Heart left ventricle (tissue), 16 donors: ENCODE measurements around the gene SPSB1. TPM values are rescaled to one million over a fixed set of nuclear protein-coding genes. Genes with fewer than 3 reads are reported as not detected.

ENCODE experiments used
- ATAC-seq, 4 donors: fragments of 200-7000 bp; cut with Tn5 transposase; one replicate each; pipeline ENCODE4 v1.9.1; 2020 to 2022; ENCODE audit warnings: moderate library complexity in 4 of 4, mild to moderate bottlenecking in 3 of 4, moderate number of reproducible peaks in 1 of 4
- DNase-seq, 5 donors: peaks; one replicate each; pipeline ENCODE4 v3.0.0-alpha.2; 2020
- H3K27ac ChIP-seq, 12 donors: fragments of 200-600 bp; sonication (generic) in 4 of 12; one replicate each; pipeline versions ENCODE4 v1.5.0 to v1.8.0; 2016 to 2022; ENCODE audit warnings: mild to moderate bottlenecking in 2 of 12
- H3K27me3 ChIP-seq, 9 donors: fragments of 200-600 bp; sonication (generic) in 2 of 9; one replicate each; pipeline versions ENCODE4 v1.5.1 to v1.8.0; 2016 to 2022; ENCODE audit warnings: mild to moderate bottlenecking in 3 of 9
- H3K36me3 ChIP-seq, 9 donors: fragments of 200-600 bp; sonication (generic) in 2 of 9; one replicate each; pipeline versions ENCODE4 v1.5.0 to v1.8.0; 2018 to 2022; ENCODE audit warnings: mild to moderate bottlenecking in 2 of 9
- H3K4me1 ChIP-seq, 12 donors: fragments of 200-600 bp; sonication (generic) in 4 of 12; one replicate each; pipeline versions ENCODE4 v1.5.0 to v1.8.0; 2016 to 2022; ENCODE audit warnings: mild to moderate bottlenecking in 3 of 12
- H3K4me3 ChIP-seq, 12 donors: fragments of 200-600 bp; sonication (generic) in 4 of 12; one replicate each; pipeline versions ENCODE4 v1.5.0 to v1.8.0; 2017 to 2022; ENCODE audit warnings: mild to moderate bottlenecking in 9 of 12, moderate library complexity in 4 of 12
- H3K9me3 ChIP-seq, 12 donors: fragments of 200-600 bp; sonication (generic) in 4 of 12; one replicate each; pipeline versions ENCODE4 v1.5.0 to v1.8.0; 2016 to 2022; ENCODE audit warnings: mild to moderate bottlenecking in 1 of 12
- CTCF ChIP-seq, 12 donors: fragments of 200-600 bp; sonication (generic) in 4 of 12; IDR thresholded peaks; one replicate each; pipeline versions ENCODE4 v1.5.0 to v1.8.0; 2018 to 2022; ENCODE audit warnings: antibody characterized with exemption in 12 of 12, mild to moderate bottlenecking in 5 of 12
- POLR2A ChIP-seq, 2 donors: fragments of 450-650 bp; IDR thresholded peaks; one replicate each; pipeline ENCODE4 v1.6.1; 2017; ENCODE audit warnings: antibody characterized with exemption in 2 of 2, mild to moderate bottlenecking in 2 of 2, moderate library complexity in 2 of 2
- WGBS, 4 donors: extraction: QIAGEN DNeasy Blood & Tissue Kit in 2 of 4; methylation state at CpG; one replicate each; pipeline versions ENCODE4 v1.1.5 to v1.1.7; 2013 to 2018; 5-methylcytosine and 5-hydroxymethylcytosine counted together
- intact Hi-C, 10 donors: fragments of 100-400 bp; cut with DNase I; formaldehyde crosslinking; loops; one replicate each; pipeline versions ENCODE4 v1.11.1 to v1.14.2; 2022
- polyA plus RNA-seq, 2 donors: library from polyadenylated mRNA; stranded (reverse); fragments of 200-250 nt; gene quantifications; one replicate each; pipeline ENCODE4 v1.2.3, GENCODE V29; 2013
- total RNA-seq, 9 donors: library from RNA; depleted of rRNA in 2 of 9; stranded (reverse); fragments of >200 nt in 2 of 9; fragmentation: NEBNext Ultra II Directional in 3 of 9; extraction: Animal tissue kit (Norgen Biotek cat#: 25700) in 3 of 9; gene quantifications; one replicate each; pipeline versions ENCODE4 v1.1.0 to v1.2.4, GENCODE V29; 2016 to 2023
- donor health status: ischemic (EF 13 %, LVEDD 7.1; RV severe dilation, severe dysfunction).
- donor health status: healthy with polysubstance abuse.
- donor health status: DM: no; HTN: yes; CAD: no.
- donor health status: DM: no; HTN: no; CAD: no.
- donor health status: ischemic (EF 25% LVEDD 6.9; RV normal size, moderate dysfunction).
- donor health status: ischemic (EF 25% LVEDD 5.7; RV mildly dilated, moderate dysfunction).
- donor health status: healthy.
- donor health status: DM: yes; HTN: yes; CAD: no.
- donor health status: ischemic (EF 35%, LVEDD 5.7; RV mildly dilated, moderate dysfunction).
- donor health status: nonischemic (EF 11% LVEDD 7.7; RV severe dilation, severe dysfunction).
- donor health status: DM: yes; HTN: yes; CAD: no.
- donor health status: PGD.
- donor health status: ischemic (EF 29% LVEDD 5.4; RV normal size, mild dysfunction).
- donor health status: nonischemic (EF 23%, LVEDD 6.1; RV moderate dilation, normal function).

Gene SPSB1
- total and polyA plus RNA-seq, 11 donors = 7.0 to 27.2 (median 9.2) TPM

GRCh38 chr1:9413071-9413876 lies 120.6 kb downstream of the SPSB1 start:
- Histone ChIP-seq H3K9me3 (no peaks in the 10 kb centered on the region), H3K36me3 (no peaks in the 10 kb centered on the region), H3K27me3 (no peaks in the 10 kb centered on the region), H3K4me3 (peak overlapping the region in 1 of 12 donors; percentile 24), H3K4me1 (peaks cover 6 to 30% (median 21%) of the 10 kb centered on the region in 12 donors), H3K27ac (peak overlapping the region; percentile 66 to 94 (median 85))
- no peak for TF ChIP-seq POLR2A (IDR thresholded peaks at IDR 0.05)
- TF ChIP-seq CTCF (IDR thresholded peaks at IDR 0.05) = no peak
- intact Hi-C loops = loop anchor here in 1 of 10 donors (5.0 kb wide), 1 partner anchor 34 kb away; no protein-coding TSS in a partner anchor
- DNase-seq (peak; percentile 56 to 80 (median 74)), ATAC-seq (peak; percentile 50 to 91 (median 88))
- 18 to 34% (median 24%) methylated on average over 15 to 17 of the region's 17 CpGs for WGBS, 4 donors

- H3K4me1 ChIP-seq = peaks cover 6 to 30% (median 21%) of the 10 kb centered on the region in 12 donors
- TF ChIP-seq POLR2A (IDR thresholded peaks at IDR 0.05) = no peak
- no peak for TF ChIP-seq CTCF (IDR thresholded peaks at IDR 0.05)
- H3K27ac ChIP-seq = peak overlapping the region; percentile 66 to 94 (median 85)
- DNase-seq (peak in 4 of 5 donors; percentile 40 to 55 (median 50)), ATAC-seq (peak; percentile 37 to 70 (median 44))
- H3K9me3 ChIP-seq = no peaks in the 10 kb centered on the region
- 29 to 55% (median 48%) methylated on average over 4 of the region's 4 CpGs for WGBS, 4 donors
- H3K27me3 ChIP-seq = no peaks in the 10 kb centered on the region
- no peak overlapping the region for H3K4me3 ChIP-seq
- no peaks in the 10 kb centered on the region for H3K36me3 ChIP-seq
- intact Hi-C loops = loop anchor here in 1 of 10 donors (5.0 kb wide), 1 partner anchor 33 kb away; no protein-coding TSS in a partner anchor
Observed at GRCh38 chr1:9413877-9414213, 121.2 kb downstream of the SPSB1 start.

GRCh38 chr1:9416506-9416905 lies 123.8 kb downstream of the SPSB1 start:
- Histone ChIP-seq H3K36me3 (no peaks in the 10 kb centered on the region), H3K27me3 (no peaks in the 10 kb centered on the region), H3K27ac (no peak overlapping the region), H3K4me1 (peaks cover 6 to 29% (median 21%) of the 10 kb centered on the region in 12 donors), H3K9me3 (no peaks in the 10 kb centered on the region), H3K4me3 (no peak overlapping the region)
- no peak for TF ChIP-seq CTCF (IDR thresholded peaks at IDR 0.05)
- no peak for TF ChIP-seq POLR2A (IDR thresholded peaks at IDR 0.05)
- DNase-seq (no peak), ATAC-seq (no peak)
- WGBS, 4 donors = 84 to 90% (median 87%) methylated on average over 9 of the region's 9 CpGs
- intact Hi-C loops = no loop called here

- no peak overlapping the region for H3K4me3 ChIP-seq
- no peak for DNase-seq
- WGBS, 4 donors = 93 to 96% (median 94%) methylated on average over 18 of the region's 18 CpGs
- intact Hi-C loops = no loop called here
- H3K27ac ChIP-seq = no peak overlapping the region
- H3K36me3 ChIP-seq = no peaks in the 10 kb centered on the region
- TF ChIP-seq POLR2A (IDR thresholded peaks at IDR 0.05) (no peak), CTCF (IDR thresholded peaks at IDR 0.05) (no peak)
- H3K27me3 ChIP-seq = no peaks in the 10 kb centered on the region
- peaks cover 6 to 28% (median 21%) of the 10 kb centered on the region in 12 donors for H3K4me1 ChIP-seq
- no peak for ATAC-seq
- H3K9me3 ChIP-seq = no peaks in the 10 kb centered on the region
Observed at GRCh38 chr1:9416918-9417500, 124.3 kb downstream of the SPSB1 start.
